ENCODE measurements around the gene RAPGEF6.

DNA sequence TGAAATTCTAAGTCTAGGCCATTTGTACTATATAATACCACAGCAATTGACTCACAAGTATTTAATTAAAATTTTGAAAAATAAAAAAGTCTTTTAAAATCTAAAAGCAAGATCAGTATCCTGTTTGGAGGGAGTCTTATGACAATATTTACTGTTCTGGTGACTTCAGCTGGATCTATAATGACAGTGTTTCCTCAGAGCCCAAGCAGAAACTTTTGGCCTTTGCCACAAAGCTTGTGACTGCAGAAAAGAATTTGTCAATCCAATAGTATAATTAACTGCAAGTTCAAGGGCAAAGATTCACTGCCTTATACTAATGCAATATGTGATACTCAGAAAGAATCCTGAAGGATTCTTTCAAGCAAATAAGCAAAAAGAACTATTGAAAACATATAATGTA, 49.6 kb upstream of the RAPGEF6 start:
- TF ChIP-seq, protein P1, sequence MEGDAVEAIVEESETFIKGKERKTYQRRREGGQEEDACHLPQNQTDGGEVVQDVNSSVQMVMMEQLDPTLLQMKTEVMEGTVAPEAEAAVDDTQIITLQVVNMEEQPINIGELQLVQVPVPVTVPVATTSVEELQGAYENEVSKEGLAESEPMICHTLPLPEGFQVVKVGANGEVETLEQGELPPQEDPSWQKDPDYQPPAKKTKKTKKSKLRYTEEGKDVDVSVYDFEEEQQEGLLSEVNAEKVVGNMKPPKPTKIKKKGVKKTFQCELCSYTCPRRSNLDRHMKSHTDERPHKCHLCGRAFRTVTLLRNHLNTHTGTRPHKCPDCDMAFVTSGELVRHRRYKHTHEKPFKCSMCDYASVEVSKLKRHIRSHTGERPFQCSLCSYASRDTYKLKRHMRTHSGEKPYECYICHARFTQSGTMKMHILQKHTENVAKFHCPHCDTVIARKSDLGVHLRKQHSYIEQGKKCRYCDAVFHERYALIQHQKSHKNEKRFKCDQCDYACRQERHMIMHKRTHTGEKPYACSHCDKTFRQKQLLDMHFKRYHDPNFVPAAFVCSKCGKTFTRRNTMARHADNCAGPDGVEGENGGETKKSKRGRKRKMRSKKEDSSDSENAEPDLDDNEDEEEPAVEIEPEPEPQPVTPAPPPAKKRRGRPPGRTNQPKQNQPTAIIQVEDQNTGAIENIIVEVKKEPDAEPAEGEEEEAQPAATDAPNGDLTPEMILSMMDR (IDR thresholded peaks at IDR 0.05; ENCODE audit: borderline replicate concordance, extremely low read depth, low read length, poor library complexity, severe bottlenecking), result no peak
- TF ChIP-seq EZH2 (IDR thresholded peaks at IDR 0.05; ENCODE audit: borderline replicate concordance, low read depth, low read length, severe bottlenecking), result no peak

All from DND-41 (cell line).